Brain pericyte (primary cell): ENCODE data around the gene BHLHE40.
"Not testable (repeated sequence)": the region's sequence is repeated elsewhere in the genome, so short reads cannot be mapped to it uniquely, and the experiment has no call there.

Experiments used
- DNase-seq: peaks from one replicate; pipeline ENCODE4 v3.0.0-alpha.2; 2012; ENCODE audit warnings: low read depth, low spot score

The BHLHE40 gene

DNA sequence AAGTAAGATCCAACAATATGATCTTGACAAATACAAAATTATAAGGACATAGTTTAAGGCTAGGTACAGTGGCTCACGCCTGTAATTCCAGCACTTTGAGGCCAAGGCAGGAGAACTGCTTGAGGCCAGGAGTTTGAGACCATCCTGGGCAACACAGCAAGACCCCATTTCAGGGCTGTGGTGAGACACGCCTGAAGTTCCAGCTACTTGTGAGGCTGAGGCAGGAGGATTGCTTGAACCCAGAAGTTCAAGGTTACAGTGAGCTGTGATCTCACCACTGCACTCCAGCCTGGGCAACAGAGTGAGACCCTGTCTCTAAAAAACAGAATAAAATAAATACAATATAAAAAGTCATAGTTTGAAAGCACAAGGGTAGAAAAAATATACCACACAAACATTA is 17.4 kb upstream of the BHLHE40 start:
- not testable (repeated sequence) for DNase-seq

DNA sequence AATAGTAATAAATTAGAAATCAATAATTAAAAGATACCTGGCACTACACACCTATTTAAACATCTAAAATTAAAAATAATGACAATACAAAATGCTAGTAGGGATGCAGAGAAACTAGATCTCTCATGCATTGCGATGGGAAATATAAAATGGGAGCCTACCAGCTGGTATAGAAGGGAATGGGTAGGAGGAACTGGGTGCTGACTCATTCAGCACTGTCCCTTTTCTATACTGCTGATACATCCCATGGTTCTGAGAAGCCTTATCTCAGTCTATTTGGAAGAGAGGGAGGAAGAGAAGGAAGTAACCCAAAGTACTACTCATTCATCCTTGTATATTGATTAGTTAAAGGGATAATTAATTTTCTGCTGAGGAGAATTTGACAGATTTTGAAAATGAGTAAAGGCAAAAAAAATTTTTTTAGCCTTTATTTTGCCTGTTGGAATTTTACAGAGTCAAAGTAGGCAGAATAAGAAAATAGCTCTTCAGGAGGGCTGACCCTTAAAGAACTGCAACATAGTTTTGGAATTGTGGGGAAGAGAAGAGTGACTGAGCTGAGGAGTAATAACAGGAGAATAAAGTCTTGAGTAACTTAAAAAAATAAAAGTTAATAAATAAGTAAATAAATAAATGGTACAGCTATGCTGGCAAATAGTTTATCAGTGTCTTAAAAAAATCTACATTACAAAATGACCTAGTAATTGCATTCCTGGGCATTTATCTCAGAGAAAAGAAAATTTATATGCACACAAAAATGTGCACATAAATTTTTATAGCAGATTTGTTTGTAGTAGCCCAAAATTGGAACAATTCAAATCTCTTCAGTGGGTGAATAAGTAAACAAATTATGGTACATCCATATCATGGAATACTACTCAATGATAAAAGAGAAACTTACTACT is 15.3 kb upstream of the BHLHE40 start:
- DNase-seq, result no peak

DNA sequence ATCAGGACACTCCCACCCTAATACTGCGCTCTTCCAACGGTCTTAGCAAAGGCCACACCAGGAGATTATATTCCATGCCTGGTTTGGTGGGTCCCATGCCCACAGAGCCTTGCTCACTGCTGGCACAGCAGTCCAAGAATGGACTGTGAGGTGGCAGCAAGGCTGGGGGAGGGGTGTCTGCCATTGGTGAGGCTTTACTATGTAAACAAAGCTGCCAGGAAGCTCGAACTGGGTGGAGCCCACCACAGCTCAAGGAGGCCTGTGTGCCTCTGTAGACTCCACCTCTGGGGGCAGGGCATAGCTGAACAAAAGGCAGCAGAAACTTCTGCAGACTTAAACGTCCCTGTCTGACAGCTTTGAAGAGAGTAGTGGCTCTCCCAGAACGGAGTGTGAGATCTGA is 13.2 kb upstream of the BHLHE40 start:
- DNase-seq, result not testable (repeated sequence)

DNA sequence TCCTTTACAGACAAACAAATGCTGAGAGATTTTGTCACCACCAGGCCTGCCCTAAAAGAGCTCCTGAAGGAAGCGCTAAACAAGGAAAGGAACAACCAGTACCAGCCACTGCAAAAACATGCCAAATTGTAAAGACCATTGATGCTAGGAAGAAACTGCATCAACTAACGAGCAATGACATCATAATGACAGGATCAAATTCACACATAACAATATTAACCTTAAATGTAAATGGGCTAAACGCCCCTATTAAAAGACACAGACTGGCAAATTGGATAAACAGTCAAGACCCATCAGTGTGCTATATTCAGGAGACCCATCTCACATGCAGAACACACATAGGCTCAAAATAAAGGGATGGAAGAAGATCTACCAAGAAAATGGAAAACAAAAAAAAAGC is 11.6 kb upstream of the BHLHE40 start:
- DNase-seq, result not testable (repeated sequence)

DNA sequence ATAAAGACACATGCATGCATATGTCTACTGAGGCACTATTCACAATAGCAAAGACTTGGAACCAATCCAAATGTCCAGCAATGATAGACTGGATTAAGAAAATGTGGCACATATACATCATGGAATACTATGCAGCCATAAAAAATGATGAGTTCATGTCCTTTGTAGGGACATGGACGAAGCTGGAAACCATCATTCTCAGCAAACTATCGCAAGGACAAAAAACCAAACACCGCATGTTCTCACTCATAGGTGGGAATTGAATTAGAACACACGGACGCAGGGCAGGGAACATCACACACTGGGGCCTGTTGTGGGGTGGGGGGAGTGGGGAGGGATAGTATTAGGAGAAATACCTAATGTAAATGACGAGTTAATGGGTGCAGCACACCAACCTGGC is 7.8 kb upstream of the BHLHE40 start:
- DNase-seq, result not testable (repeated sequence)

DNA sequence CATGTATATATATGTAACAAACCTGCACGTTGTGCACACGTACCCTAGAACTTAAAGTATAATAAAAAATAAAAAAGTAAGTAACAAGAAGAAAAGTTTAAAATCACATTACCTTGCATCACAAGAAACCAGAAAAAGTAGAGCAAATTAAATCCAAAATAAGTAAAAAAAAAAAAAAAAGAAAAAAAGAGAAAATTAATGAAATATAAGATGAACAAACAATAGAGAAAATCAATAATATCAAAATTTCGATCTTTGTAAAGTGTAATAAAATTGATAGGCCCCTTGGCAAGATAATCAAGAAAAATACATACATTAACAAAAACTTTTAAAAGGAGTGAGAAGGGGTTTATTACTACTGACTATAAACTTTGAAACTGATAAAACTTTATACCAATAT is 7.4 kb upstream of the BHLHE40 start:
- DNase-seq, result no peak

DNA sequence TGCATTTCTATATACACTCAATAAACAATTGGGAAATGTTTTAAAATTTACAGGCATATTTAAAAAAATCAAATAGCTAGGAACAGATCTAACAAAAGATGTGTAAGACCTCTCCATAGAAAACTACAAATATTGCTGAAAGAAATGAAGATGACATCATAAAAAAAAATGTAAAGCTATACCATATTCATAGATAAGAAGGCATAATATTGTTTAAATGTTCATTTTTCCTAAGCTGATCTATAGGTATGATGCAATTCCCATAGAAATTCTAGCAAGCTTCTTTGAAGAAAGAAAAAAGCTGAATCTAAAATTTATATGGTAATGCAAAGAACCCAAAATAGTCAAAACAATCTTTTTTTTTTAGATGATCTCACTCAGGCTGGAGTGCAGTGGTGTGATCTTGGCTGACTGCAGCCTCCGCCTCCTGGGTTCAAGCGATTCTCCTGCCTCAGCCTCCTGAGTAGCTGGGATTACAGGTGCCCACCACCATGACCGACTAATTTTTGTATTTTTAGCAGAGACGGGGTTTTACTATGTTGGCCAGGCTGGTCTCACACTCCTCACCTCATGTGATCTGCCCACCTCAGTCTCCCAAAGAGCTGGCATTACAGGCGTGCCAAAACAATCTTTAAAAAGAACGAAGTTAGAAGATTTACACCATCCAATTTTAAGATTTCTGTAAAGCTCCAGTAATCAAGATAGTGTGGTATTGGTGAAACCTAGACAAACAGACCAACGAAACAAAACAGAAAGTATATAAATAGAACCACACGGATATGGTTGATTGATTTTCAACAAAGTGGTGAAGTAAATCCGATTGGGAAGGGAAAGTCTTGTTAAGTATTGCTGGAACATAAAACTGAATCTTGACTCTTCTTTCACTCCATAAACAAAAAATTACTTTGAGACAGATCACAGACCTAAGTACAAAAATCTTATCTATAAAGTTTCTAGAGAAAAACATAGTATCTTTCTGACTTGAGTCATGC is 6.3 kb upstream of the BHLHE40 start:
- no peak for DNase-seq

DNA sequence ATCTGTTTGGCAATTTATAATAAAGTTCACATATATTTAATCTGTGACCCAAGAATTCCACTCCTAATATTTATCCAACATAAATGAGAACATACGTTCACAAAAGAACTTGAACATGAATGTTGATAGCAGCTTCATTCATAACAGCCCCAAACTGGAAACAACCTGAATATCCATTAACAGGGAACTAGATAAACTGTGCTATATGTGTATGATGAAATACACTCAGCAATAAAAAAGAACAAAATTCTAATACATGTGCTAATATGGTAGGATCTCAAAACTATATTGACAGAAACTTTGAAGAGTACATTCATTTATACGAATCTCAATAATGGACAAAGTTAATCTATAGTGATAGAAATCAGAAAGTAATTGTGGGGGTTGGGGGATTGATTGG is 5.1 kb upstream of the BHLHE40 start:
- DNase-seq, result no peak

DNA sequence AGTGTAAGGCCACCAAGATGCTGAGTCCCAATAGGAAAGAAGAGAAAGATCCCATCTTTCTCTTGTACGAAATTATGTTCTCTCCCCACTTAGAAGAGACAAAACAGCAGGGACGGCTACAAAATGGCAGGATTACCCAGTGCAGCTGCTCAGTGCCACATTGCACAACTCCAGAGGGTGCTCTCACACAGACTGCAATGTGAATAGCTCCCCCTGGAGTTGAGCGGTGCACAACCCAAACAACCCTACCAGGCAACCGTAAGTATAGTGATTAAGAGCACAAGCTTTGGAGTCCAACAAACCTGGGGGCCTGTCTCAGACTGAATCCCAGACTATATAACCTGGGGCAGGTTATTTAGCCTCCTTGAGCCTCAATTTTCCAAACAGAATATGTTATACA is 3.1 kb upstream of the BHLHE40 start:
- DNase-seq, result no peak

DNA sequence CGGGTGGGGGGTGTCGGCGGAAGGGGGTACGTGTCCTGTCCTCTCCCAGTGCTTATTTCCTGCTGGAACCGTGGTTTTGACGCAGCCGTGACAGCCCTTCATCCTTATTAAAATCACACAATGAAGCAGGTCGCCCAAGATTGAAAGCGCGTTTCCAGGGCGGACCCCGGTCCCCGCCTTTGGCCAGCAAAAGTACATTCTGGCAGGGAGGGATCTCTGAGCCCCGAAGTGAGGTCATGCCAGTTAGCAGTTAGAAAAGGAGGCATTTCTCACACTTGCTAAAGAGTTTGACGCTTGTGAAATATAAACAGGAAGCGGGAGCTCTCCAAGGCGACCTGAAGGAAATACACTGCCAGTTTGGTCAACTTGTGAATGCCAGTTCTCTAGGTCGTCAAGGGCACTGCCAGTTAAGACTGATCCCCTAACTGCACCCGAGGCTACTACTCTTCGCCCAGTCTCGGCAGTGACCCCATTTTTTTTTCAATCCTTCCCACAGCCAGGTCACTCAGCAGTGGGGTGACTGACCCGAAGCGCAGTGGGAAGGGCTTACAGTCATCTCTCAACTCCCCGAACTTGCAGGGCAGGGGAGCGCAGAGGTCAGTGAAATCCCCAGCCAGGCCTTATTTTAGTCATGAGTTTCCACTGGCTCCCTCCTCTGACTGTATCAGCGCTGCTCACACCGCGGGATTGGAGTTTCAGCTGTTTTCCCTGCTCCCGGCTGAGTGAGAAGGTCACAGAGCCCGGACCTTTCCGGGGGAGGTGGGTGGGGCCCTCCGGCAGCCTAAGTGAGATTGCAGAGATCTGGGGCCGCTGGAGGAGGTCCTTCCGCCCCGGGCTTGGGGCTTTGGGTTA is 2.0 kb upstream of the BHLHE40 start:
- DNase-seq, result peak; percentile 88

DNA sequence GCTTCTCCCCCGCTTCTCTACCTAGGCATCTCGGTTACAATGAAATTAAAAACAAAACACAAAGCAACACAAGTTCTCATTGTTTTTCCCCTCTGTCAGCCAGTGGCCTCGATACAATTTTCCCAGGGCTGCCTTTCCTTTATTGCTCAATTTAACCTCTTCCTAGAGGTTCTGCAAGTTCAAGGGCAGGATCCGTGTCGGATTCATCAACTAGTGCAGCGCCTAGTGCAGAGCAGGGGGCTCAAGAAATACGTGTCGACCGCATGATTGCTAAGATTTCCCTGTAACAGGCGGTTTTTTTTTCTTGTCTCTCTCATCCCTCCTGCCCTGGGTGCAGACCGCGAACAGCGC is 1.4 kb upstream of the BHLHE40 start:
- DNase-seq, result no peak

DNA sequence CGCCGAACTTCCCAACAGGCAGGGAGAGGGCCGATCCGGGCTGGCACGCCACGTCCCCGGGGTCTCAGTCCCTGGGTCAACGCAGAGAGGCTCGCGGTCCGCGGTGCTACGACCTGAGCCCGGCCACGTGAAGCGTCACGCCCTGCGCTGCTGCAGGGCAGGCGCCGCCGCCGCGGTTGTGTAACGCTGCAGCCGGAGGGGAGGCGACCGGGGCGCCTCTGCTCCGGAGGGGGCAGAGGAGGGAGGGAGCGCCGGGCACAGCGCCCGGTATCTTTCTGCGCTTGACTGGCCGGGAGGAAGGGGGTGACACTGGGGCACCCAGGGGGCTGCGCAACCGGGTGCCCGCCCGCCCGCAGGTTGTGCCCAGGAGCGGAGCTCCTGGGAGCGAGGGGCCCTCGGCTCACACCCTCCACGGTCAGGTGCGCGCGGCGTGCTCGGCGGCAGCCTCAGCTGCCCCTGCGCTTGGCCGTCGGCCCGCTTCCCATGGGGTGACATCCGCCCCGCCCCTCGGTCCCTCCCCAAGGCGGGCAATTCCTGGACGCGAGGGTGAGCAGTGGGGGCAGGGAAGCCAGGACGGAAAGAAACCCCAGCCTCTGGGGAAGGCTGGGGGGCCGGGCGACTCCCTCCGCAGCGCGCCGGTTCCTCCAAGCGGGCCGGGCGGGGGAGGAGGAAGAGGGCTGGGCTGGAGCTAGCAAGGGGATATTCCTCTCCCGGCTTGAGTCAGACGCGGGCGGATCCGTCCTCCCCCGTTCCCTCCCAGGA is 852 bp upstream of the BHLHE40 start:
- peak; percentile 93 for DNase-seq

DNA sequence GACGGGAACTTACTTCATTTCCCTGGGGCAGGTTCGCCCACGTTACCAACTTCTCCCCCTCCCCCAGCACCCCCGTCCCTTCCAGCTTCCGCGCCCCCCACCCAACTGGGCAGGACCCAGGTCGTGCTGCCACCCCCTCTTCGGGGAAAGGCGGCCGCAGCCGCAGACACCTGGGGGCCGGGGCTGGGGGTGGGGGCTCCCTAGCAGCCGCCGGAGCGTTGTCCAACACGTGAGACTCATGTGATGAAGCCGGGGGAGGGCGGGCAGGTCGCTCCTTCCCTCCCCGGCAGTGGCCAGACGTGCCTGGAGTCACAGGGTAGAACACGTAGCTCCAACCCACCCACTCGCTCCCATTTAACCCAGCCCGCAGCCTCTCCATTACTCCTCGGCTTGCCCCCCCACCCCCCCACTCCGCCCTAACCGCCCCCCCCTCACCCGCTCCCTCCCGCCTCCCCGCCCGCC is 240 bp upstream of the BHLHE40 start:
- peak; percentile 84 for DNase-seq

DNA sequence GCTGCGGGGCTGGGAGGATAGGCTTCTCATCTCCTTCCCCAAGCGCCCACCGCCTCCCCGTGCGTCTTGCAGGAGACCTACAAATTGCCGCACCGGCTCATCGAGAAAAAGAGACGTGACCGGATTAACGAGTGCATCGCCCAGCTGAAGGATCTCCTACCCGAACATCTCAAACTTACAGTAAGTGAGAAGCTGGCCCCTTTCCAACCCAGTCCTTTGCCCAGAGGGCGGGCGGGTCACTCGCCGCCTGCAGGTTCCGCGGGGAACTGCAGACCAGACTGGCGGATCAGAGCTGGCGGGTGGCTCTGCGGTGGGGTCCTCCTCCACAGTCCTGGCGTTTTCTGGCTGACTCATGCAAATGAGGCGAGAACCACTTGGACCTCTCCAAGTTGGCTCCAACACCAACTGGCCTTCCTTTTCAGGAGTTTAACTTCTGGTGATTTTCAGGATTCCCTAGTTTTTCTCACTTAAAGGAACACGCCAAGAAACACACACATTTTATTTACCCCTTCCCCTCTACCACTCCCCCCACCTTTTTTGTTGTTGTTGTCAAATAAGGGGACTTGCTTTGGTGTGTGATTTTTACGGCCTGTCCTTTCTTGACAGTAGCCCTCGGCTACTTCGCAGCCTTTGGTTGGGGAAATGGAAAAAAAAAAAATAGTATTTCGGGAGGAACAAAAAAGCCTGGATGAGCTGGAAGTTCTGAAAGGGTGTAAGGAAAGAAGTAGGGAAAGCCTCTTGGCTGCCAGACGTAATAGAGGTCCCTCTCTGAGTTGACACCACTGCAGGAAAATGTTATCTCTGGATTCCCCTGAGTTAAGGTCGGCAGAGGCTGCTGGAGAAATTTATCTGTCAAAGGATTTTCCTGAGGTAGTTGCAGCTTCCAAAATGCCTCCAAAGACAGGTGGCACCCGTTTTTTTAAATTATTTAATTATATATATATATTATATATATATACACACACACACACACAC is 1.3 kb downstream of the BHLHE40 start:
- peak; percentile 76 for DNase-seq

DNA sequence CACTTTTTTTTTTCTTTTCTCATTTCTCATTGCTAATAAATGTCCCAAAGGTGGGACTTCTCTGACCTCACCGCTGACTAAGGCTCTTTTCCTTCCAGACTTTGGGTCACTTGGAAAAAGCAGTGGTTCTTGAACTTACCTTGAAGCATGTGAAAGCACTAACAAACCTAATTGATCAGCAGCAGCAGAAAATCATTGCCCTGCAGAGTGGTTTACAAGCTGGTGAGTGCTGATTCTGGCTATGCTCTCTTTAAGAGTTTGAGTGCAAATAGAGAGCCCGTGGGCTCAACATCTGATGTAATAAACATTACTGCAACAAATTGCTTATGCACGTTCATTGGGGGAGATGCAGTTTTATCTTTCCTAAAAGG is 2.0 kb downstream of the BHLHE40 start:
- DNase-seq, result no peak

DNA sequence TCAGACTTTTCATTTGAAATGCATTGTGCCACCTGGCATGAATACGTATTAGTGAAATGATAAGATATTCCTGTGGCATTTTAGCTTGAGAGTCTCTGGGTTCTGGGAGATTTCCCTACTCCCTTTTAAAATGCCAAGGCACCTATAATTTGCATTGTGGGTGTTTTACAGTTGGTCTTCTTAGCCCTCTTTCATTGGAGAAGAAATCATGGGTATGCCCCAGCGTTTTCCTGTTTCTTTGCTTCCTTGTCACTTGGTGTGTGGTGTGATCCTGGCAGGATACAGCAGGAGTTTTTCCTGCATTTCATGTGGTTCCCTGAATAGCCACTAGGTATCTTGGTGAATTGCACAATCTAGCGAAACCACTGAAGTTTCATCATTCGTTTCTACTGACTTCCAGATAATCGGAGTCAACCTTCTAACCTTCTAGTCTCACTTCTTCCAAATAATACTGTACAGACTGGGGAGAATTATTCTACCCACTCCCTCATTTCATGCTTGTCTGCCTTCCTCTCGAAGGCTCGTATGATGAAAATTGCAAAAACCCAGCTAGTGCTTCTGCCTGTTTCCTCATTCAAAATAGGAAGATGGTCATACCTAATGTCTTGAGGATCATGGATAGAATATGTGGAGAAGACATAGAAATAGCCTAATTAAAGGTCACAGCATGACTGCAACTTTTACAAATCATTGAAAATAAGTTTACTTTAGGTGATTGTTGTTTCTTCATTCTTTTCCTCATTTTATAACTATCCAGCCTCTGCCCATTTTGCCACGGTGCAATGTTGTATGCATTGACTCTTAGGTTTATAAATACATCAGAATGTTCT is 2.6 kb downstream of the BHLHE40 start:
- DNase-seq, result no peak

DNA sequence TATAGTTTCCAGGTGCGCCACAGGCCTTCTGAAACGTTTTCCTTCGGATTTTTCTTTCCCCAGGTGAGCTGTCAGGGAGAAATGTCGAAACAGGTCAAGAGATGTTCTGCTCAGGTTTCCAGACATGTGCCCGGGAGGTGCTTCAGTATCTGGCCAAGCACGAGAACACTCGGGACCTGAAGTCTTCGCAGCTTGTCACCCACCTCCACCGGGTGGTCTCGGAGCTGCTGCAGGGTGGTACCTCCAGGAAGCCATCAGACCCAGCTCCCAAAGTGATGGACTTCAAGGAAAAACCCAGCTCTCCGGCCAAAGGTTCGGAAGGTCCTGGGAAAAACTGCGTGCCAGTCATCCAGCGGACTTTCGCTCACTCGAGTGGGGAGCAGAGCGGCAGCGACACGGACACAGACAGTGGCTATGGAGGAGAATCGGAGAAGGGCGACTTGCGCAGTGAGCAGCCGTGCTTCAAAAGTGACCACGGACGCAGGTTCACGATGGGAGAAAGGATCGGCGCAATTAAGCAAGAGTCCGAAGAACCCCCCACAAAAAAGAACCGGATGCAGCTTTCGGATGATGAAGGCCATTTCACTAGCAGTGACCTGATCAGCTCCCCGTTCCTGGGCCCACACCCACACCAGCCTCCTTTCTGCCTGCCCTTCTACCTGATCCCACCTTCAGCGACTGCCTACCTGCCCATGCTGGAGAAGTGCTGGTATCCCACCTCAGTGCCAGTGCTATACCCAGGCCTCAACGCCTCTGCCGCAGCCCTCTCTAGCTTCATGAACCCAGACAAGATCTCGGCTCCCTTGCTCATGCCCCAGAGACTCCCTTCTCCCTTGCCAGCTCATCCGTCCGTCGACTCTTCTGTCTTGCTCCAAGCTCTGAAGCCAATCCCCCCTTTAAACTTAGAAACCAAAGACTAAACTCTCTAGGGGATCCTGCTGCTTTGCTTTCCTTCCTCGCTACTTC is 3.8 kb downstream of the BHLHE40 start:
- DNase-seq, result no peak
